K562 (cell line): Measurements from ENCODE around the gene ALG1L2. TPM values are rescaled to one million over a fixed set of nuclear protein-coding genes. Genes with fewer than 3 reads are reported as not detected.
"Not testable (repeated sequence)": the region's sequence is repeated elsewhere in the genome, so short reads cannot be mapped to it uniquely, and the experiment has no call there.

Source experiments
- ATAC-seq: fragments of 200-7000 bp; cut with Tn5 transposase; 3 replicates; pipeline ENCODE4 v1.9.1; 2020; ENCODE audit warnings: moderate library complexity
- BruUV-seq: library from RNA; stranded (reverse); fragments of 400-500 nt; replicated peaks from 2 replicates; lab custom pipeline; 2021; lab: Mats Ljungman, UMichigan
- CTCF ChIA-PET: fragments of 300-600 bp; formaldehyde crosslinking; extraction: SDS; loops from one replicate; lab custom pipeline; 2021; ENCODE audit warnings: low intra/inter-chr PET ratio; lab: Yijun Ruan, JAX
- POLR2A ChIA-PET: fragments of 300-600, 350-650 bp; sonication (Branson Sonifier 250); formaldehyde crosslinking; extraction: SDS; loops from one replicate; lab custom pipeline; 2021; ENCODE audit warnings: antibody characterized with exemption, inconsistent platforms; lab: Yijun Ruan, JAX
- DNase-seq, 4 experiments: peaks; one replicate each; pipeline versions ENCODE4 v3.0.0 to v3.0.0-alpha.2; 2011 to 2018; ENCODE audit warnings: low spot score in 3 of 4, mixed read lengths in 3 of 4; ENCODE audit errors: extremely low read depth in 1 of 4
- FAIRE-seq: peaks from 2 replicates; lab custom pipeline; 2011; peaks lifted over from hg19 to GRCh38; lab: Jason Lieb, UNC
- H2AFZ ChIP-seq: 2 replicates; pipeline ENCODE4 v1.6.0; 2011; ENCODE audit warnings: low read depth, low read length, control low read depth, inconsistent platforms
- H3K27ac ChIP-seq: fragments of 200-600 bp; 3 replicates; pipeline ENCODE4 v1.8.0; 2011; ENCODE audit warnings: low read depth, mild to moderate bottlenecking, control low read depth, inconsistent platforms, low read length, moderate library complexity, mixed read lengths; ENCODE audit errors: extremely low read depth
- H3K27me3 ChIP-seq, 2 experiments: fragments of 300-600 bp in 1 of 2; 2 replicates in 1 of 2; 3 replicates in 1 of 2; pipeline versions ENCODE4 v1.6.0 to v1.8.0; 2011; ENCODE audit warnings: inconsistent platforms in 2 of 2, low read length in 2 of 2, mild to moderate bottlenecking in 1 of 2, mixed read lengths in 1 of 2, moderate library complexity in 1 of 2; ENCODE audit not compliant: control insufficient read depth in 2 of 2, insufficient read depth in 2 of 2
- H3K36me3 ChIP-seq: fragments of 300-600 bp; 3 replicates; pipeline ENCODE4 v1.8.0; 2011; ENCODE audit warnings: mild to moderate bottlenecking, low read length, inconsistent platforms; ENCODE audit not compliant: control insufficient read depth, insufficient read depth
- H3K4me1 ChIP-seq, 2 experiments: fragments of 200-600 bp in 1 of 2; replicated peaks in 1 of 2; 2 replicates in 1 of 2; 3 replicates in 1 of 2; pipeline versions ENCODE4 v1.5.1 to v1.8.0; 2011; ENCODE audit warnings: inconsistent platforms in 2 of 2, low read length in 2 of 2, mild to moderate bottlenecking in 1 of 2, mixed read lengths in 1 of 2, moderate library complexity in 1 of 2; ENCODE audit not compliant: control insufficient read depth in 2 of 2, insufficient read depth in 2 of 2
- H3K4me2 ChIP-seq: 2 replicates; pipeline ENCODE4 v1.6.1; 2011; ENCODE audit warnings: low read length, control low read depth, inconsistent platforms, mixed read lengths; ENCODE audit not compliant: insufficient read depth
- H3K4me3 ChIP-seq: fragments of 200-600 bp; sonication (generic), shearing (Covaris generic); 2 replicates; pipeline ENCODE4 v1.5.1; 2016; ENCODE audit warnings: control low read depth, inconsistent platforms
- H3K79me2 ChIP-seq: fragments of 200-600 bp; 3 replicates; pipeline ENCODE4 v1.8.0; 2011; ENCODE audit warnings: low read length, inconsistent platforms; ENCODE audit not compliant: control insufficient read depth, insufficient read depth
- H3K9ac ChIP-seq, 2 experiments: 2 replicates each; pipeline versions ENCODE4 v1.6.0 to v1.6.1; 2011; ENCODE audit warnings: low read depth in 2 of 2, low read length in 2 of 2, control low read depth in 1 of 2, inconsistent platforms in 1 of 2, mild to moderate bottlenecking in 1 of 2, mixed read lengths in 1 of 2; ENCODE audit not compliant: insufficient read depth in 1 of 2
- H3K9me1 ChIP-seq: one replicate; pipeline ENCODE4 v1.6.0; 2011; ENCODE audit warnings: inconsistent platforms, mild to moderate bottlenecking, low read length, moderate library complexity; ENCODE audit not compliant: control insufficient read depth, insufficient read depth
- H3K9me3 ChIP-seq: replicated peaks from 2 replicates; pipeline ENCODE4 v1.5.1; 2011; ENCODE audit warnings: low read depth, low read length, inconsistent platforms; ENCODE audit not compliant: control insufficient read depth, insufficient read depth
- H4K20me1 ChIP-seq: replicated peaks from 2 replicates; pipeline ENCODE4 v1.6.1; 2011; ENCODE audit warnings: low read length, inconsistent platforms, mixed read lengths; ENCODE audit not compliant: control insufficient read depth, insufficient read depth
- CTCF ChIP-seq, 3 experiments: IDR thresholded peaks in 2 of 3; conservative IDR thresholded peaks in 1 of 3; 2 replicates each; pipeline ENCODE4 v1.5.1; 2011 to 2012; ENCODE audit warnings: low read length in 3 of 3, mild to moderate bottlenecking in 3 of 3, control low read depth in 2 of 3, improper control_type of control experiment in 1 of 3, inconsistent platforms in 1 of 3, low read depth in 1 of 3, mixed read lengths in 1 of 3, moderate library complexity in 1 of 3; ENCODE audit not compliant: insufficient read depth in 2 of 3
- RAD21 ChIP-seq, 2 experiments: fragments of 250-450 bp in 1 of 2; fragments of 450-650 bp in 1 of 2; sonication (Bioruptor Pico) in 1 of 2; formaldehyde crosslinking in 1 of 2; IDR thresholded peaks in 1 of 2; conservative IDR thresholded peaks in 1 of 2; 2 replicates each; pipeline versions ENCODE4 v1.4.0 to v1.8.0; 2020 to 2022; ENCODE audit warnings: mild to moderate bottlenecking in 2 of 2, moderate library complexity in 1 of 2
- REST ChIP-seq, 2 experiments: fragments of 450-650 bp; formaldehyde crosslinking in 1 of 2; IDR thresholded peaks; 2 replicates each; pipeline versions ENCODE4 v1.4.0 to v1.6.1; 2014 to 2020; ENCODE audit warnings: mild to moderate bottlenecking in 2 of 2, borderline replicate concordance in 1 of 2, low read depth in 1 of 2
- WGBS: fragments of 100-300 bp; shearing (Covaris generic); methylation state at CpG from one replicate; pipeline ENCODE4 v1.1.6; 2016; ENCODE audit warnings: low coverage, mixed read lengths; ENCODE audit not compliant: insufficient coverage; ENCODE audit errors: missing lambda C conversion rate; 5-methylcytosine and 5-hydroxymethylcytosine counted together
- in situ Hi-C: fragments of 300-500 bp; cut with MboI; formaldehyde crosslinking; loops from 4 replicates; pipeline ENCODE4 v1.15.0; 2018; ENCODE audit warnings: inconsistent platforms, mixed read lengths
- intact Hi-C: fragments of 100-400 bp; cut with micrococcal nuclease; formaldehyde crosslinking; loops from 2 replicates; pipeline ENCODE4 v1.14.2; 2022
- polyA plus RNA-seq, 8 experiments: library from polyadenylated mRNA; depleted of rRNA in 4 of 8; stranded (reverse) in 5 of 8; unstranded in 3 of 8; fragments of >200 nt; fragmentation: Nextera tagmentation in 2 of 8; fragmentation: Illumina TruSeq in 1 of 8; extraction: Ambion mirVana in 2 of 8; extraction: Trizol in 1 of 8; gene quantifications; 2 replicates each; pipeline versions ENCODE4 v1.2.1 to v1.2.3, GENCODE V29; 2011 to 2014; ENCODE audit warnings: inconsistent platforms in 1 of 8, missing spikeins in 1 of 8
- total RNA-seq, 7 experiments: library from RNA; depleted of rRNA in 6 of 7; stranded (reverse); fragments of >200 nt in 6 of 7; fragmentation: Illumina TruSeq in 2 of 7; extraction: Trizol in 2 of 7; gene quantifications; 2 replicates each; pipeline versions ENCODE4 v1.2.1 to v1.2.3, GENCODE V29; 2011 to 2021; ENCODE audit warnings: low replicate concordance in 1 of 7

The ALG1L2 gene
- total and polyA plus RNA-seq, 9 of the 15 experiments (the other 6 are each of a cell fraction or from before 2014, with no cell fraction given), result 0.10 to 1.1 (median 0.33) TPM; not detected in 2

DNA sequence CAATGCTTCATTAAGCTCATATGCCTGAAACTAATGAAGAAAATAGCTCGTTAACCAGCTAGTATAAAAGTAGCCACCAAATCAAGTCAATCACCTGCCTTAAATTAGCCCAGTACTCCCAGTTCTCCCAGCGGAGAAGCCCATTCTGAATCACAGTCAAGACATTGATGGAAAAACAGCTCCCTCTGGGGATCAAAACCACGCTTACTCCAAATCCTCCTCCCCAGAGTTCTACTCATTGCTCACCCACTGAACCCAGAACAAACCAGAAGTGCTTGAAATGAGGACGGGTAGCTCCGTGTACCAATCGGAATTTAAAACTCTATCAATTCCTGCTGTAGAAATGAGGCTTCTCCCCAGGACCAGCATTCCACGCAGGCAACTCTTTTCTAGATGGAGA lies 54.7 kb downstream of the ALG1L2 start:
- H3K4me2 ChIP-seq; H3K36me3 ChIP-seq; intact Hi-C loops; H3K9me1 ChIP-seq; CTCF ChIA-PET; ATAC-seq; H3K79me2 ChIP-seq; in situ Hi-C loops; FAIRE-seq; TF ChIP-seq REST (CRISPR knock-in tag; IDR thresholded peaks at IDR 0.05; ENCODE audit: low read depth): not testable (repeated sequence)
- DNase-seq, result peak in 1 of 4 experiments; percentile 20
- peak; percentile 13; the same call in 1 of the 2 replicates for TF ChIP-seq REST (IDR thresholded peaks at IDR 0.05; ENCODE audit: borderline replicate concordance)
- TF ChIP-seq RAD21 (CRISPR knock-in tag; conservative IDR thresholded peaks at IDR 0.05 in 1 of 2, IDR thresholded peaks at IDR 0.05 in 1 of 2), result peak; percentile 23 to 46; a peak in 2 of 4 replicates
- TF ChIP-seq CTCF (IDR thresholded peaks at IDR 0.05 in 2 of 3, conservative IDR thresholded peaks at IDR 0.05 in 1 of 3; ENCODE audit: insufficient read depth in 2 of 3, low read depth in 1 of 3, low read length in 3 of 3), result peak in 1 of 3 experiments; percentile 33; a peak in 2 of 6 replicates
- TF ChIP-seq, all 486 proteins: peak for 3; not testable (repeated sequence) for 483
- BruUV-seq, H3K27me3 ChIP-seq, H3K4me1 ChIP-seq, H4K20me1 ChIP-seq, H2AFZ ChIP-seq, POLR2A ChIA-PET, H3K9ac ChIP-seq, H3K9me3 ChIP-seq, H3K4me3 ChIP-seq, H3K27ac ChIP-seq: not testable (repeated sequence)
- WGBS, result 8% methylated on average over 7 of the region's 7 CpGs
